Activated CD8-positive, alpha-beta T cell treated with anti-CD3 and anti-CD28 coated beads, Interleukin-2, amount 10 ng/mL, durations not matched to agents 7 days and 5 days (primary cell): ENCODE data around the gene MRPL39. TPM values are rescaled to one million over a fixed set of nuclear protein-coding genes. Genes with fewer than 3 reads are reported as not detected.
A peak's percentile ranks its signal among the peaks of the same experiment; 100 is the strongest.

Experiments used
- ATAC-seq: fragments of 150-1000 bp; cut with Tn5 transposase; one replicate; pipeline ENCODE4 v1.10.0; 2021; ENCODE audit warnings: moderate library complexity
- CTCF ChIA-PET: fragments of 350-600 bp; sonication (Branson Sonifier 250); formaldehyde crosslinking; loops from one replicate; lab custom pipeline; 2021; ENCODE audit warnings: antibody characterized with exemption; lab: Charles Lee
- POLR2A ChIA-PET: fragments of 350-600 bp; sonication (Branson Sonifier 250); formaldehyde crosslinking; loops from one replicate; lab custom pipeline; 2021; ENCODE audit warnings: antibody characterized with exemption; lab: Charles Lee
- DNase-seq: peaks from one replicate; pipeline ENCODE4 v3.0.0-alpha.2; 2020
- H3K27ac Mint-ChIP-seq: one replicate; pipeline ENCODE4 v1.8.0; 2021; ENCODE audit warnings: mild to moderate bottlenecking, mixed read lengths
- H3K27me3 Mint-ChIP-seq: one replicate; pipeline ENCODE4 v1.8.0; 2021; ENCODE audit warnings: low read depth, mixed read lengths
- H3K36me3 Mint-ChIP-seq: one replicate; pipeline ENCODE4 v1.8.0; 2021; ENCODE audit warnings: low read depth, mixed read lengths
- H3K4me1 Mint-ChIP-seq: one replicate; pipeline ENCODE4 v1.8.0; 2021; ENCODE audit warnings: low read depth, mixed read lengths
- H3K4me3 Mint-ChIP-seq: one replicate; pipeline ENCODE4 v1.8.0; 2021; ENCODE audit warnings: mild to moderate bottlenecking, mixed read lengths
- H3K9me3 Mint-ChIP-seq: one replicate; pipeline ENCODE4 v1.8.0; 2022; ENCODE audit warnings: mixed read lengths; ENCODE audit not compliant: insufficient read depth
- total RNA-seq, 2 experiments: library from RNA; stranded (reverse); gene quantifications; one replicate each; pipeline ENCODE4 v1.2.3, GENCODE V29; 2021

The MRPL39 gene
- total RNA-seq, 2 experiments from 2014 or later, result 42.7 to 44.5 TPM

DNA sequence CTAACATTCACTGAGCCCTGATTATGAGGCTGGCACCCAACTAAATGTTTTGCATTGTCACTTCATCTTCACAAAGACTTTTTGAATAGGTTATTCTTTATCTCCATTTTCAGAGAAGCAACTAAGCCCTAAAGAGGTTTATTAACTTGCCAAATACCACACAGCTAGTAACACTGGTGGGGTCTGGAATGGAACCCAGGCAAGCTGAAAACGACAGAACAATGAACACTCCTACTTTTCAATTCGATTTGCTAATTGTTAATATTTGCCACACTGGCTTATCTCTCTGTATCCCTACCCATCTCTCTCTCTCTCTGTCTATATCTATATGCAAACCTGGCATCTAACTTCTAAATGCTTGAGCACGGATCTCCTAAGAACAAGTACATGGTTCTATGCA is 40.6 kb downstream of the MRPL39 start:
- no peak for DNase-seq
- peaks cover 72% of the 10 kb centered on the region for H3K36me3 Mint-ChIP-seq
- ChIA-PET POLR2A (interaction anchor here (0.8 to 2.7 kb wide), 2 partner anchors 142 to 146 kb away, joined by 3 to 9 read pairs; no protein-coding TSS in a partner anchor), CTCF (interaction anchor here (1.0 to 3.5 kb wide), 5 partner anchors 41 to 147 kb away, joined by 3 to 40 read pairs (median 3); no protein-coding TSS in a partner anchor)
- H3K4me1 Mint-ChIP-seq, result peaks cover 68% of the 10 kb centered on the region
- peak overlapping the region; percentile 63 for H3K27ac Mint-ChIP-seq
- no peaks in the 10 kb centered on the region for H3K9me3 Mint-ChIP-seq
- no peaks in the 10 kb centered on the region for H3K27me3 Mint-ChIP-seq
- no peak for ATAC-seq
- H3K4me3 Mint-ChIP-seq, result peak overlapping the region; percentile 1

GRCh38 chr21:25565272-25566211 is 41.7 kb downstream of the MRPL39 start:
- Mint-ChIP-seq H3K36me3 (peaks cover 63% of the 10 kb centered on the region), H3K9me3 (no peaks in the 10 kb centered on the region), H3K27ac (peak overlapping the region; percentile 7), H3K4me3 (peak overlapping the region; percentile 88), H3K27me3 (no peaks in the 10 kb centered on the region), H3K4me1 (peaks cover 73% of the 10 kb centered on the region)
- ATAC-seq (no peak), DNase-seq (no peak)
- ChIA-PET POLR2A (interaction anchor here (0.9 to 3.9 kb wide), 3 partner anchors 8 to 99 kb away, joined by 3 to 21 read pairs (median 3); no protein-coding TSS in a partner anchor), CTCF (interaction anchor here (0.8 to 2.2 kb wide), 7 partner anchors 8 to 178 kb away, joined by 3 to 14 read pairs (median 7); no protein-coding TSS in a partner anchor)

GRCh38 chr21:25564349-25564948 is 42.8 kb downstream of the MRPL39 start:
- H3K27me3 Mint-ChIP-seq, result no peaks in the 10 kb centered on the region
- POLR2A ChIA-PET, result interaction anchor here (0.6 to 3.9 kb wide), 6 partner anchors 9 to 141 kb away, joined by 3 to 21 read pairs (median 3); no protein-coding TSS in a partner anchor
- DNase-seq (no peak), ATAC-seq (no peak)
- H3K4me1 Mint-ChIP-seq, result peaks cover 77% of the 10 kb centered on the region
- CTCF ChIA-PET, result interaction anchor here (0.8 to 2.2 kb wide), 7 partner anchors 9 to 177 kb away, joined by 3 to 14 read pairs (median 7); no protein-coding TSS in a partner anchor
- H3K9me3 Mint-ChIP-seq, result no peaks in the 10 kb centered on the region
- peak overlapping the region; percentile 88 for H3K4me3 Mint-ChIP-seq
- H3K36me3 Mint-ChIP-seq, result peaks cover 55% of the 10 kb centered on the region
- peak overlapping the region; percentile 92 for H3K27ac Mint-ChIP-seq

DNA sequence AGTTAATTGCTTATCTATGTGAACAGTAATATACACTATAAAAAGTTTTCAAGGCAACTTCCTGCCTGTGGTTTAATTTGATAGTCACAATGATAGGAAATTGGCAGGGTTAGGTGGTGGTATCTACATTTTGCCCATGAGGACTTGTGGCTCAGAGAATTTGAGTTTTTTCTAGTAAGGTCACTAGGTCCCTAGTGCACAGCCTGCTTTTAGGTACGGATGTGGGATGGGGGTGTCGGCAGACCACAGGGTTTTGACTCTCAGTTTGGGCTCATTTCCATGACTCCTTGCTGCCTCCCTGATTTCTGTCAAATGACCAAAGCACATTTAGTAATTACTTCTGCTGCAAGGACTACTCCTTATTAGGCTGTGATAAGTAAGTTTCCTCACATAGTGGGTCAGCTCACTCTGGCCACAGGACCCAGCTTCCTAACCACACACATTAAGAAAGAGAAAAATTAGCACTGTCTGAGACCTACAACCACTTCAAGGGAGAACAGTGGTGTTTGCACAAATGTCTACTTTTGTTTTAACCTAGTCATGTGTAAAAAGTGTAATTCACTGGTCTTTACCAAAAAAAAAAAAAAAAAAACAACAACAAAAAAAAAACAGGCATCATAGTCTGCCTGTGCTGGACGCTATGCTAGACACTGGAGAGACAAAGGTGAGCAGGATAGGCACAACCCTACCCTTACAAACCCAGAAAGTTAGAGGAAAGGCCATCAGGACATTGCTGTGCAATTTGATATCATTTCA is 43.7 kb downstream of the MRPL39 start:
- Mint-ChIP-seq H3K4me3 (peak overlapping the region; percentile 88), H3K36me3 (peaks cover 56% of the 10 kb centered on the region), H3K27me3 (no peaks in the 10 kb centered on the region), H3K9me3 (no peaks in the 10 kb centered on the region), H3K4me1 (peaks cover 74% of the 10 kb centered on the region), H3K27ac (peak overlapping the region; percentile 92)
- ChIA-PET CTCF (interaction anchor here (1.2 to 2.2 kb wide), 9 partner anchors 10 to 142 kb away, joined by 3 to 14 read pairs (median 10); no protein-coding TSS in a partner anchor), POLR2A (interaction anchor here (1.0 to 3.9 kb wide), 8 partner anchors 10 to 171 kb away, joined by 3 to 21 read pairs (median 6); partner anchors contain the start of genes ATP5PF and GABPA)
- ATAC-seq (peak; percentile 35), DNase-seq (peak; percentile 75)

DNA sequence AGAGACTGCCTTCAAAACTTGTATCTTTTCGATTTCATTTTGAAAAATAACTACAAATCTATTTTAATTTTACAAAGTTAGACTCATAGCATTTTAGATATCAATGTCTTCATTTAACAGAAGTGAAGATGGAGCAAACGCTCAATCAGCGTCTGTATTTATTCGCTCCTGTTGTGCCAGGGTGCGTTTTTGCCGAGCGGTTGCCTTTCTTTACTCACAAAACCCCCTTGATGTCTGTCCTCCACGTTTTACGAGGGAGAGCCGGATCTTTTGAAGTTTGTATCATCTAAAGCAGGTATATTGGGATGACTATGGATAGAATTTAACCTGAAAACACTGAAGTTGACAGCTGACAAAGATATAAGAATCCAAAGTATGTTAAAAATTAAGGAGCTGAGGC is 44.6 kb downstream of the MRPL39 start:
- peak overlapping the region; percentile 92 for H3K27ac Mint-ChIP-seq
- H3K4me1 Mint-ChIP-seq, result peaks cover 66% of the 10 kb centered on the region
- H3K9me3 Mint-ChIP-seq, result no peaks in the 10 kb centered on the region
- DNase-seq (no peak), ATAC-seq (peak; percentile 6)
- H3K27me3 Mint-ChIP-seq, result no peaks in the 10 kb centered on the region
- peak overlapping the region; percentile 88 for H3K4me3 Mint-ChIP-seq
- peaks cover 49% of the 10 kb centered on the region for H3K36me3 Mint-ChIP-seq
- POLR2A ChIA-PET, result interaction anchor here (1.0 to 3.9 kb wide), 14 partner anchors 11 to 172 kb away, joined by 3 to 21 read pairs (median 5); partner anchors contain the start of genes ATP5PF, GABPA and MRPL39
- CTCF ChIA-PET, result interaction anchor here (0.9 to 2.0 kb wide), 9 partner anchors 12 to 142 kb away, joined by 3 to 14 read pairs (median 3); no protein-coding TSS in a partner anchor

DNA sequence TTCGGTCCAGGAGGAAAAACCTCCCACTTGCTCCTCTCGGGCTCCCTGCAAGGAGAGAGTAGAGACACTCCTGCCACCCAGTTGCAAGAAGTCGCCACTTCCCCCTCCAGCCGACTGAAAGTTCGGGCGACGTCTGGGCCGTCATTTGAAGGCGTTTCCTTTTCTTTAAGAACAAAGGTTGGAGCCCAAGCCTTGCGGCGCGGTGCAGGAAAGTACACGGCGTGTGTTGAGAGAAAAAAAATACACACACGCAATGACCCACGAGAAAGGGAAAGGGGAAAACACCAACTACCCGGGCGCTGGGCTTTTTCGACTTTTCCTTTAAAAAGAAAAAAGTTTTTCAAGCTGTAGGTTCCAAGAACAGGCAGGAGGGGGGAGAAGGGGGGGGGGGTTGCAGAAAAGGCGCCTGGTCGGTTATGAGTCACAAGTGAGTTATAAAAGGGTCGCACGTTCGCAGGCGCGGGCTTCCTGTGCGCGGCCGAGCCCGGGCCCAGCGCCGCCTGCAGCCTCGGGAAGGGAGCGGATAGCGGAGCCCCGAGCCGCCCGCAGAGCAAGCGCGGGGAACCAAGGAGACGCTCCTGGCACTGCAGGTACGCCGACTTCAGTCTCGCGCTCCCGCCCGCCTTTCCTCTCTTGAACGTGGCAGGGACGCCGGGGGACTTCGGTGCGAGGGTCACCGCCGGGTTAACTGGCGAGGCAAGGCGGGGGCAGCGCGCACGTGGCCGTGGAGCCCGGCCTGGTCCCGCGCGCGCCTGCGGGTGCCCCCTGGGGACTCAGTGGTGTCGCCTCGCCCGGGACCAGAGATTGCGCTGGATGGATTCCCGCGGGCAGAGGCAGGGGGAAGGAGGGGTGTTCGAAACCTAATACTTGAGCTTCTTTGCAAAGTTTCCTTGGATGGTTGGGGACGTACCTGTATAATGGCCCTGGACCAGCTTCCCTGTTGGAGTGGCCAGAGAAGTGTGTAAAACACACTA is 45.3 kb downstream of the MRPL39 start:
- ATAC-seq (peak; percentile 74), DNase-seq (peak; percentile 79)
- peaks cover 44% of the 10 kb centered on the region for H3K36me3 Mint-ChIP-seq
- peaks cover 59% of the 10 kb centered on the region for H3K4me1 Mint-ChIP-seq
- ChIA-PET CTCF (interaction anchor here (0.8 to 2.0 kb wide), 10 partner anchors 13 to 141 kb away, joined by 3 to 14 read pairs (median 3); no protein-coding TSS in a partner anchor), POLR2A (interaction anchor here (0.6 to 3.9 kb wide), 21 partner anchors 9 to 740 kb away, joined by 3 to 21 read pairs (median 4); partner anchors contain the start of genes ATP5PF, GABPA and MRPL39)
- no peaks in the 10 kb centered on the region for H3K9me3 Mint-ChIP-seq
- no peaks in the 10 kb centered on the region for H3K27me3 Mint-ChIP-seq
- peak overlapping the region; percentile 88 for H3K4me3 Mint-ChIP-seq
- H3K27ac Mint-ChIP-seq, result peak overlapping the region; percentile 92

DNA sequence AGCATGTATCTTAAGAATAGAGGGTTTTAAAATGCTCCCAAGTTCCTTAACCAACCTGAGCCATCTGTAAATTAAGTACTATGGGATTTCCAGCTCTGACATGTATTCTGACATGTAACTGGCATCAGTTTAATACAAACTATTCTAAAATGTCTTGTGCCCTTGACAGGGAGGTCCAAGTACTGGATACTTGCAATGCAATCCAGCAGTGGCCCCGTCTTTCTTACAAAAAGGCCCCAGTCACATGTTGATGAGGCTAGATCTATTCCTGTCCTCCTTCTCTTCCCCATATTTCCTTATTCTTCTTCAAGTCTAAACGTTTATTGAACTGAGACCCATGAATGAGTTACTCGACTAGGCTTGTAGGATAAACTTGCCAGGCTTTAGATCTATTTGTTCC is 46.4 kb downstream of the MRPL39 start:
- DNase-seq (no peak), ATAC-seq (no peak)
- peaks cover 51% of the 10 kb centered on the region for H3K4me1 Mint-ChIP-seq
- H3K9me3 Mint-ChIP-seq, result no peaks in the 10 kb centered on the region
- CTCF ChIA-PET, result interaction anchor here (2.2 kb wide), 1 partner anchor 71 kb away, joined by 7 read pairs; no protein-coding TSS in a partner anchor
- H3K36me3 Mint-ChIP-seq, result peaks cover 36% of the 10 kb centered on the region
- H3K4me3 Mint-ChIP-seq, result peak overlapping the region; percentile 88
- POLR2A ChIA-PET, result interaction anchor here (0.9 to 2.7 kb wide), 4 partner anchors 50 to 137 kb away, joined by 3 to 18 read pairs (median 8); no protein-coding TSS in a partner anchor
- peak overlapping the region; percentile 92 for H3K27ac Mint-ChIP-seq
- H3K27me3 Mint-ChIP-seq, result no peaks in the 10 kb centered on the region

- peaks cover 32% of the 10 kb centered on the region for H3K36me3 Mint-ChIP-seq
- ChIA-PET CTCF (interaction anchor here (2.2 kb wide), 1 partner anchor 70 kb away, joined by 7 read pairs; no protein-coding TSS in a partner anchor), POLR2A (interaction anchor here (0.8 kb wide), 1 partner anchor 16 kb away, joined by 3 read pairs; no protein-coding TSS in a partner anchor)
- H3K27me3 Mint-ChIP-seq, result no peaks in the 10 kb centered on the region
- no peak overlapping the region for H3K27ac Mint-ChIP-seq
- H3K9me3 Mint-ChIP-seq, result no peaks in the 10 kb centered on the region
- H3K4me3 Mint-ChIP-seq, result no peak overlapping the region
- H3K4me1 Mint-ChIP-seq, result peaks cover 45% of the 10 kb centered on the region
- ATAC-seq, result no peak
- no peak for DNase-seq
These were observed 47.0 kb downstream of the MRPL39 start for GRCh38 chr21:25560271-25560685.

DNA sequence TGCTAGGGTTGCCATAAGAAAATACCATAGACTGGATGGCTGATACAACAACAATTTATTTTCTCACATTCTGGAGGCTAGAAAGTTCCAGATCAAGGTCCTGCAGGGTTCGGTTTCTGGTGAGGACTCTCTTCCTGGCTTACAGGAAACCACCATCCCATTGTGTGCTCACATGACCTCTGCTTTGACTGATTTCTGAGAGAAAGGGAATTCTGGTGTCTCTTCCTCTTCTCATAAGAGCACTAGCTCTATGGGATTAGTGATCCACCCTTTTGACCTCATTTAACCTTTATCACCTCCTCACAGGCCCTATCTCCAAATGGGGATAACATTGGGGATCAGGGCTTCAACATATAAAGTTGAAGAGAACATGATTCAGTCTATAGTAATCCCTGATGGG is 47.5 kb downstream of the MRPL39 start:
- Mint-ChIP-seq H3K9me3 (no peaks in the 10 kb centered on the region), H3K27me3 (no peaks in the 10 kb centered on the region), H3K4me1 (peaks cover 41% of the 10 kb centered on the region), H3K27ac (no peak overlapping the region), H3K36me3 (peaks cover 31% of the 10 kb centered on the region), H3K4me3 (no peak overlapping the region)
- ChIA-PET POLR2A (interaction anchor here (0.8 kb wide), 1 partner anchor 17 kb away, joined by 3 read pairs; no protein-coding TSS in a partner anchor), CTCF (interaction anchor here (2.2 kb wide), 1 partner anchor 70 kb away, joined by 7 read pairs; no protein-coding TSS in a partner anchor)
- ATAC-seq (no peak), DNase-seq (no peak)
